PFSK-1 (cell line): ENCODE results near the gene FGD4.

Experiments
- FOXP2 ChIP-seq: optimal IDR thresholded peaks from 2 replicates; pipeline ENCODE3; 2011; ENCODE audit warnings: borderline replicate concordance, control low read depth, inconsistent platforms; ENCODE audit not compliant: insufficient read depth; ENCODE audit errors: extremely low read length, extremely low read depth
- POLR2AphosphoS5 ChIP-seq: IDR thresholded peaks from 2 replicates; pipeline ENCODE4 v1.6.1; 2012; ENCODE audit warnings: low read depth, mild to moderate bottlenecking, control low read depth, low read length, moderate library complexity
- SIN3A ChIP-seq: IDR thresholded peaks from 2 replicates; pipeline ENCODE4 v1.6.1; 2012; ENCODE audit warnings: mild to moderate bottlenecking, low read length, moderate library complexity, borderline replicate concordance; ENCODE audit not compliant: insufficient read depth
- TAF1 ChIP-seq: IDR thresholded peaks from 2 replicates; pipeline ENCODE4 v1.6.1; 2012; ENCODE audit warnings: low read length, control low read depth, borderline replicate concordance; ENCODE audit not compliant: insufficient read depth
- TF ChIP-seq, protein P1 (sequence below), 2 experiments: IDR thresholded peaks; 2 replicates each; pipeline versions ENCODE4 v1.6.1 to v1.8.0; 2011 to 2012; ENCODE audit warnings: low read depth in 2 of 2, low read length in 2 of 2, control low read depth in 1 of 2, inconsistent platforms in 1 of 2, mild to moderate bottlenecking in 1 of 2, moderate library complexity in 1 of 2; ENCODE audit not compliant: insufficient read depth in 1 of 2

Gene FGD4

DNA sequence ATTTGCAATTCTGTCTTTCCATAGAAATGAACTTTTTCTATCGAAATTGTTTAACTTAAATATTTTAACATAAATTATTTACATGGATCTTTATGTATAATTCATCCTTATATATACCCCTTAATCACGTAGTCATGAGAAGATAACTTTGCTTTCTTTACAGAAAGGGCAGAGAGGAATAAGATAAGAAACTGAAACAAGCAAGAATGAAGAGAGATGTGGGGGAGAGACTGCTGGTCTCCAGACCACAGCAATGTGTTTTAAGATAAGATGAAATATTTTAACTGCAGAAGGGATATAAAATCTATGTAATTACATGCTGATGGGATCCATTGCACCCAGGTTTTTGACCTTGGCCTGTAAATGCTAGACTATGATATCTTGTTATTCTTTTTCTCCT is 245.1 kb downstream of the FGD4 start:
- TF ChIP-seq FOXP2 (no peak), TAF1 (no peak), SIN3A (no peak), POLR2AphosphoS5 (no peak)
- TF ChIP-seq, protein P1, sequence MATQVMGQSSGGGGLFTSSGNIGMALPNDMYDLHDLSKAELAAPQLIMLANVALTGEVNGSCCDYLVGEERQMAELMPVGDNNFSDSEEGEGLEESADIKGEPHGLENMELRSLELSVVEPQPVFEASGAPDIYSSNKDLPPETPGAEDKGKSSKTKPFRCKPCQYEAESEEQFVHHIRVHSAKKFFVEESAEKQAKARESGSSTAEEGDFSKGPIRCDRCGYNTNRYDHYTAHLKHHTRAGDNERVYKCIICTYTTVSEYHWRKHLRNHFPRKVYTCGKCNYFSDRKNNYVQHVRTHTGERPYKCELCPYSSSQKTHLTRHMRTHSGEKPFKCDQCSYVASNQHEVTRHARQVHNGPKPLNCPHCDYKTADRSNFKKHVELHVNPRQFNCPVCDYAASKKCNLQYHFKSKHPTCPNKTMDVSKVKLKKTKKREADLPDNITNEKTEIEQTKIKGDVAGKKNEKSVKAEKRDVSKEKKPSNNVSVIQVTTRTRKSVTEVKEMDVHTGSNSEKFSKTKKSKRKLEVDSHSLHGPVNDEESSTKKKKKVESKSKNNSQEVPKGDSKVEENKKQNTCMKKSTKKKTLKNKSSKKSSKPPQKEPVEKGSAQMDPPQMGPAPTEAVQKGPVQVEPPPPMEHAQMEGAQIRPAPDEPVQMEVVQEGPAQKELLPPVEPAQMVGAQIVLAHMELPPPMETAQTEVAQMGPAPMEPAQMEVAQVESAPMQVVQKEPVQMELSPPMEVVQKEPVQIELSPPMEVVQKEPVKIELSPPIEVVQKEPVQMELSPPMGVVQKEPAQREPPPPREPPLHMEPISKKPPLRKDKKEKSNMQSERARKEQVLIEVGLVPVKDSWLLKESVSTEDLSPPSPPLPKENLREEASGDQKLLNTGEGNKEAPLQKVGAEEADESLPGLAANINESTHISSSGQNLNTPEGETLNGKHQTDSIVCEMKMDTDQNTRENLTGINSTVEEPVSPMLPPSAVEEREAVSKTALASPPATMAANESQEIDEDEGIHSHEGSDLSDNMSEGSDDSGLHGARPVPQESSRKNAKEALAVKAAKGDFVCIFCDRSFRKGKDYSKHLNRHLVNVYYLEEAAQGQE (IDR thresholded peaks at IDR 0.05; ENCODE audit: insufficient read depth in 1 of 2, low read depth in 2 of 2, low read length in 2 of 2): no peak

DNA sequence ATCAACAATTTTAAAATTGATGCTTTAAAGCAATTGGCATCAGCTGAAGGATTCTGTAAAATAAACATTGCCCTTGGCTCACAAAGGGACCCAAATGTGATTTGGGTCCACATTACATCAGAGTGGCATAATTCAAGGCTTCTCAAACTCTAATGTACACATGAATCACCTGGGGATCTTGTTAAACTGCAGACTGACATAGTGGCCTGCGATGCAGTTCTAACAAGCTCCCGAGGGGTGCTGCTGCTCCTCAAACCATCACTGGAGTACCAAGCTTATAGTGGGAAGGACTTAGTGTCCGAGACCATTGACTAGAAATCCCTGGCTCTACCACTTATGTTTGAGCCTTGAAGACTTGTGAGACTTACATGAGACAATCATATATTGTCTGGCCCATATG is 247.9 kb downstream of the FGD4 start:
- TF ChIP-seq FOXP2: no peak
- no peak for TF ChIP-seq SIN3A
- no peak for TF ChIP-seq POLR2AphosphoS5
- TF ChIP-seq, protein P1 (IDR thresholded peaks at IDR 0.05; ENCODE audit: insufficient read depth in 1 of 2, low read depth in 2 of 2, low read length in 2 of 2): no peak
- TF ChIP-seq TAF1: no peak

DNA sequence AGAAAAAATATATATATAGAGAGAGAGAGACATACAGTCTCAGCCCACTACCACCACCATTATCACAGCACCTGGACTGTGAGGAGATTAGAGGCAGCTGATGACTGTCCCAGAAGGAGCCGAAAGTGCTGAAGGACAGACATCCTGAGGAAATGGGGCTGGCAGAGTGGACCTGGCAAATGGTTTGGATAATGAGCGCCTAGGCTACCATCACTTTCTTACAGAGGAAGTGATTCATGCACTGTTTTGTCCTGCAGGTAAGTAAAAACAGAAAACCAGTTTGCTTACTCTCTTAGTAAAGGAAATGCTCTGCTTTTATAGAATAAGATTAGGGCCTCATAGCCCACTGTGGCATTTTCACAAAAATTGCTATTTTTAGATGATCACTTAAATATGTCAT is 251.2 kb downstream of the FGD4 start:
- TF ChIP-seq, protein P1 (IDR thresholded peaks at IDR 0.05; ENCODE audit: insufficient read depth in 1 of 2, low read depth in 2 of 2, low read length in 2 of 2): no peak
- TF ChIP-seq SIN3A (no peak), TAF1 (no peak), POLR2AphosphoS5 (no peak), FOXP2 (no peak)

DNA sequence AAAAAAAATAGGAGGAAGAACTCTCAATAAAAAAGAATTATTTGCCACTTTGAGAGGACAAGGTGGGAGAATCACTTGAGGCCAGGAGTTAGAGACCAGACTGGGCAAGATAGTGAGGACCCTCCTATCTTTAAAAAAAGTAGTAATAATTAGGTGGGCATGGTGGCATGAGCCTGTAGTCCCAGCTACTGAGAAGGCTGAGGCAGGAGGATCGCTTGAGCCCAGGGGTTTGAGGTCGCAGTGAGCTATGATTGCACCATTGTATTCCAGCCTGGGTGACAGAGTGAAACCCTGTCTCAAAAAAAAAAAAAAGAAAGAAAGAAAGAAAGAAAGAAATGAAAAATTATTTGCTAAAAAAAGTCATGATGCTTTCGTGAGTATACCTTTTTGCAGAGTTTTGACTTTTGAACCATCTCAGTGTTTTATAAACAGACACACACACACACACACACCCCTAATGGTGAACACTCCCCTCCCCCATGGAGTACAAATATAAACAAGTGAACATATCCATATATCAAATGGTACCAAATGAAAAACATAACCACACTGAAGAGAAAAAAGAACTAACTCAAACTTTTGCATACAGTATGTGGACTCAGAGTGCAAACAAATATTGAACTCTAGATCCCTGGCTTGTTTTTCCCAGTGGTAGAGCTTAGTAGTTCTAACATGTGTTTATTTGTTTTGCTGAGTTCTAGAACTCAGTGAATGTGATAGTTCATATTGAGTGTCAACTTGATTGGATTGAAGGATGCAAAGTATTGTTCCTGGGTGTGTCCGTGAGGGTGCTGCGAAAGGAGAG is 252.0 kb downstream of the FGD4 start:
- TF ChIP-seq TAF1 (no peak), FOXP2 (no peak), POLR2AphosphoS5 (no peak), SIN3A (no peak)
- TF ChIP-seq, protein P1 (IDR thresholded peaks at IDR 0.05; ENCODE audit: insufficient read depth in 1 of 2, low read depth in 2 of 2, low read length in 2 of 2): no peak

DNA sequence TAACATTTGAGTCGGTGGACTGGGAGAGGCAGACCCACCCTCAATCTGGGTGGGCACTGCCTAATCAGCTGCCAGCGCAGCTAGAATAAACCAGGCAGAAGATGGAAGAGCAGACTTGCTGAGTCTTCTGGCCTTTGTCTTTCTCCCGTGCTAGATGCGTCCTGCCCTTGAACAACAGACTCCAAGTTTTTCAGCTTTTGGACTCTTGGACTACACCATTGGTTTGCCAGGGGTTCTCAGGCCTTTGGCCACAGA is 252.5 kb downstream of the FGD4 start:
- TF ChIP-seq POLR2AphosphoS5 (no peak), TAF1 (no peak), FOXP2 (no peak), SIN3A (no peak)
- TF ChIP-seq, protein P1 (IDR thresholded peaks at IDR 0.05; ENCODE audit: insufficient read depth in 1 of 2, low read depth in 2 of 2, low read length in 2 of 2): no peak
